Mesendoderm (in vitro differentiated cells): Measurements from ENCODE around the gene NGRN. TPM values are rescaled to one million over a fixed set of nuclear protein-coding genes. Genes with fewer than 3 reads are reported as not detected.

Experiments
- DNase-seq: peaks from one replicate; pipeline ENCODE4 v3.0.0; 2013
- H2AK5ac ChIP-seq: 2 replicates; pipeline ENCODE4 v1.6.1; 2013; ENCODE audit warnings: low read length, inconsistent platforms
- H2BK120ac ChIP-seq: 2 replicates; pipeline ENCODE4 v1.6.1; 2013; ENCODE audit warnings: low read depth, mild to moderate bottlenecking, low read length, moderate library complexity, mixed read lengths
- H2BK15ac ChIP-seq: replicated peaks from 2 replicates; pipeline ENCODE4 v1.6.1; 2013; ENCODE audit warnings: low read depth, mild to moderate bottlenecking, moderate library complexity
- H2BK5ac ChIP-seq: 2 replicates; pipeline ENCODE4 v1.6.1; 2013; ENCODE audit warnings: low read length, inconsistent platforms
- H3K18ac ChIP-seq: 2 replicates; pipeline ENCODE4 v1.6.1; 2013; ENCODE audit warnings: mild to moderate bottlenecking, low read length, mixed read lengths
- H3K23ac ChIP-seq: one replicate; pipeline ENCODE4 v1.6.1; 2013; ENCODE audit warnings: low read length
- H3K27ac ChIP-seq: 2 replicates; pipeline ENCODE4 v1.5.1; 2013; ENCODE audit warnings: low read depth, mild to moderate bottlenecking, inconsistent platforms, low read length, moderate library complexity
- H3K27me3 ChIP-seq: 2 replicates; pipeline ENCODE4 v1.6.1; 2013; ENCODE audit warnings: low read length, control low read depth, mild to moderate bottlenecking, inconsistent platforms; ENCODE audit not compliant: insufficient read depth, poor library complexity
- H3K36me3 ChIP-seq: 2 replicates; pipeline ENCODE4 v1.6.1; 2013; ENCODE audit warnings: low read length, inconsistent platforms; ENCODE audit not compliant: control insufficient read depth, insufficient read depth
- H3K4ac ChIP-seq: one replicate; pipeline ENCODE4 v1.6.1; 2013; ENCODE audit warnings: low read depth, mild to moderate bottlenecking, low read length, moderate library complexity
- H3K4me1 ChIP-seq: 2 replicates; pipeline ENCODE4 v1.6.1; 2013; ENCODE audit warnings: low read depth, low read length, inconsistent platforms; ENCODE audit not compliant: control insufficient read depth
- H3K4me2 ChIP-seq: 2 replicates; pipeline ENCODE4 v1.6.1; 2013; ENCODE audit warnings: low read length
- H3K4me3 ChIP-seq: 2 replicates; pipeline ENCODE4 v1.5.1; 2013; ENCODE audit warnings: mild to moderate bottlenecking, low read length
- H3K56ac ChIP-seq: one replicate; pipeline ENCODE4 v1.6.1; 2013; ENCODE audit warnings: low read length
- H3K79me1 ChIP-seq: 2 replicates; pipeline ENCODE4 v1.6.1; 2013; ENCODE audit warnings: low read length, inconsistent platforms
- H3K79me2 ChIP-seq: 2 replicates; pipeline ENCODE4 v1.6.1; 2013; ENCODE audit warnings: mild to moderate bottlenecking, low read length; ENCODE audit not compliant: control insufficient read depth, insufficient read depth
- H3K9ac ChIP-seq: 2 replicates; pipeline ENCODE4 v1.6.1; 2013; ENCODE audit warnings: low read length, inconsistent platforms
- H4K5ac ChIP-seq: one replicate; pipeline ENCODE4 v1.6.1; 2013; ENCODE audit warnings: low read length
- H4K8ac ChIP-seq: one replicate; pipeline ENCODE4 v1.6.1; 2013; ENCODE audit warnings: low read depth, mild to moderate bottlenecking, control low read depth, low read length, moderate library complexity
- WGBS: extraction: QIAGEN DNeasy Blood & Tissue Kit; methylation state at CpG from one replicate; pipeline ENCODE4 v1.1.7; 2013; ENCODE audit warnings: low lambda C conversion rate, missing lambda C conversion rate; ENCODE audit not compliant: insufficient coverage; ENCODE audit errors: extremely low coverage; 5-methylcytosine and 5-hydroxymethylcytosine counted together
- small RNA-seq: library from polyadenylated mRNA; stranded (forward); fragments of <200 nt; extraction: miRNeasy Mini kit (QIAGEN cat#:217004); gene quantifications from one replicate; pipeline ENCODE3, GENCODE V24; 2013; ENCODE audit not compliant: insufficient read depth

The NGRN gene

GRCh38 chr15:90318591-90318990, 53.1 kb downstream of the NGRN start:
- Histone ChIP-seq H3K9ac (no peak overlapping the region), H3K23ac (no peak overlapping the region), H3K27me3 (no peaks in the 10 kb centered on the region), H3K56ac (no peak overlapping the region), H3K27ac (no peak overlapping the region), H2BK5ac (no peak overlapping the region), H3K79me2 (no peaks in the 10 kb centered on the region), H3K4me3 (no peak overlapping the region), H2BK15ac (no peak overlapping the region), H4K5ac (no peak overlapping the region), H3K79me1 (no peaks in the 10 kb centered on the region), H4K8ac (no peak overlapping the region), H3K4me1 (no peaks in the 10 kb centered on the region), H2BK120ac (no peak overlapping the region), H3K4ac (no peak overlapping the region), H3K4me2 (no peak overlapping the region), H3K18ac (no peak overlapping the region), H2AK5ac (no peak overlapping the region), H3K36me3 (no peaks in the 10 kb centered on the region)
- WGBS: no CpG with 5 or more reads among the region's 4 CpGs
- no peak for DNase-seq

DNA sequence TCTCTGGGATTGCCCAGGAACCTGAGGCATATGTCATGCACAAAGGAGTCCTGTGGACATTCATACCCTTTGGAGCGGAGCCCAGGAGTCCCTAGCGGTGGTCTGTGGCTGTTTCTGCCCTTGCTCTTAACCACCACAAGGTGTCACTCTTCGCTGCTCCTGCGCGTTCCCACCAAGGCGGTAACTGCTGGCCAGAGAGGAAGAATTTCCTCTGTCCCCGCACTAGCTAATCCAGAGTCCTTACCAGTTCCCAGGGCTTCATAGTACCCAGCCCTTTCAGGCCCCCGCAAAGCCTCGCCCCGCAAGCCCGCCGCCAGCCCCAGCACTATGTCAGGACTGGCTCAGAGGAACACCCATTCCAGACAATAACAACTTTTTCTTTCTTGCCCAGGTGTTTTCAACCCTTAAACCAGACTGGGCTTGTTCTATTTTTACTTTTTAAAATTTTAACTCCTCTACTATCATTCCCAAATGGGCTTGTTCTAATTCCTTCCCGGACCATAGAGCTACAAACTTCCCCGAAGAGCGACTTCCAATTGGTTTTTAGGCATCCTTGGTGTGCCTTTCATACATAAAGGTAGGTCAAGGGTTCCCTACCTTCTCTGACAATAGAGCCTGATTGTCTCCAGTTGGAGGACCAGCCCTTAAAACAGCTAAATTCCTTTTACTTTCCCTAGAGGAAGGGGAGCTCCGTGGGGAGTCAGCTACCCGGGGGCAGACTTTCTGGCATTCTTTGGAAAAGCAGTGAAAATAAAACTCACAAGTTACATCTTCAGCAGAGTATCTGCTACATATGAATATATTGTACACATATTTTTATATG, 54.8 kb downstream of the NGRN start:
- peak overlapping the region; percentile 68 for H3K56ac ChIP-seq
- H3K9ac ChIP-seq: peak overlapping the region; percentile 24
- no peak overlapping the region for H3K4me2 ChIP-seq
- peak overlapping the region; percentile 76 for H3K18ac ChIP-seq
- no peaks in the 10 kb centered on the region for H3K79me2 ChIP-seq
- no peak overlapping the region for H3K23ac ChIP-seq
- no peak overlapping the region for H3K4me3 ChIP-seq
- no peak overlapping the region for H2AK5ac ChIP-seq
- no peaks in the 10 kb centered on the region for H3K36me3 ChIP-seq
- H2BK120ac ChIP-seq: no peak overlapping the region
- no peak overlapping the region for H3K27ac ChIP-seq
- H4K5ac ChIP-seq: no peak overlapping the region
- no peak overlapping the region for H3K4ac ChIP-seq
- no peak overlapping the region for H2BK5ac ChIP-seq
- peak overlapping the region; percentile 100 for H2BK15ac ChIP-seq
- H3K27me3 ChIP-seq: no peaks in the 10 kb centered on the region
- H3K79me1 ChIP-seq: no peaks in the 10 kb centered on the region
- H3K4me1 ChIP-seq: no peaks in the 10 kb centered on the region
- no CpG with 5 or more reads among the region's 17 CpGs for WGBS
- no peak overlapping the region for H4K8ac ChIP-seq
- DNase-seq: peak; percentile 95

DNA sequence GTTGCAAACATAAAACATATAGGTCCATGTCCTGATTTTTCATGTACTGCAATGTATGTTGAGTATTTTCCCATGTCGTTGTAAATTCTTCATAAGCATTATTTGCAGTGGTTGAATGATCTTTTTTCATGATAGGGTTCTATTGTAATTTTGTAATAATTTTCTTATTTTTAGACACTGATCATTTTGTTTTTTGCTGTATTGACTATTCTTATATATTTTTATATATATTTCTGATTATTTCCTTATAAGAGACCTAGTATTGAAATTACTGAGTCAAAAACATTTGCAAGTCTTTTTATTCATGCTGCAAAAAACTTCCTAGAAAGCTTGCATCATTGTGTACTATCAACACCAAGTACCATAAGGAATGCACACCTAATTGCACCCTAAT, 55.4 kb downstream of the NGRN start:
- whole genome bisulfite sequencing: no CpG with 5 or more reads among the region's 1 CpG
- DNase-seq: no peak
- Histone ChIP-seq H3K4ac (no peak overlapping the region), H4K5ac (no peak overlapping the region), H3K4me3 (no peak overlapping the region), H2BK120ac (no peak overlapping the region), H3K79me1 (no peaks in the 10 kb centered on the region), H3K36me3 (no peaks in the 10 kb centered on the region), H3K23ac (no peak overlapping the region), H3K4me1 (no peaks in the 10 kb centered on the region), H3K9ac (no peak overlapping the region), H3K27ac (no peak overlapping the region), H3K27me3 (no peaks in the 10 kb centered on the region), H3K4me2 (no peak overlapping the region), H4K8ac (no peak overlapping the region), H2AK5ac (no peak overlapping the region), H3K79me2 (no peaks in the 10 kb centered on the region), H2BK5ac (no peak overlapping the region), H3K18ac (no peak overlapping the region), H3K56ac (no peak overlapping the region), H2BK15ac (no peak overlapping the region)

Small RNAs within 50 kb of the gene (small RNA-seq; reads per million reads assigned to genes)
- gene AC091167.3: not detected
- not detected for gene RN7SL736P
